MCF 10A (cell line): Measurements from ENCODE around the gene PXK. TPM values are rescaled to one million over a fixed set of nuclear protein-coding genes. Genes with fewer than 3 reads are reported as not detected.

Experiments
- BruUV-seq: library from RNA; stranded (reverse); fragments of 400-500 nt; replicated peaks from 2 replicates; lab custom pipeline; 2021; lab: Mats Ljungman, UMichigan
- CTCF ChIA-PET: fragments of 300-600 bp; sonication (Branson Sonifier 250); formaldehyde crosslinking; extraction: SDS; loops from one replicate; lab custom pipeline; 2021; ENCODE audit warnings: antibody characterized with exemption, inconsistent platforms; lab: Yijun Ruan, JAX
- POLR2A ChIA-PET: fragments of 300-600, 350-650 bp; sonication (Branson Sonifier 250); formaldehyde crosslinking; extraction: SDS; loops from one replicate; lab custom pipeline; 2020; ENCODE audit warnings: antibody characterized with exemption, inconsistent platforms; lab: Yijun Ruan, JAX
- DNase-seq: peaks from one replicate; pipeline ENCODE4 v3.0.0-alpha.2; 2018; ENCODE audit not compliant: unreplicated experiment
- H3K27ac Mint-ChIP-seq: one replicate; pipeline ENCODE4 v1.8.0; 2022; ENCODE audit warnings: mild to moderate bottlenecking, low read depth, mixed read lengths; ENCODE audit not compliant: unreplicated experiment
- H3K27me3 Mint-ChIP-seq: one replicate; pipeline ENCODE4 v1.8.0; 2022; ENCODE audit warnings: mixed read lengths; ENCODE audit not compliant: insufficient read depth, unreplicated experiment
- H3K36me3 Mint-ChIP-seq: one replicate; pipeline ENCODE4 v1.8.0; 2022; ENCODE audit warnings: mild to moderate bottlenecking, moderate library complexity, mixed read lengths; ENCODE audit not compliant: insufficient read depth, unreplicated experiment
- H3K4me1 Mint-ChIP-seq: one replicate; pipeline ENCODE4 v1.8.0; 2022; ENCODE audit warnings: mixed read lengths; ENCODE audit not compliant: insufficient read depth, unreplicated experiment
- H3K4me3 Mint-ChIP-seq: one replicate; pipeline ENCODE4 v1.8.0; 2022; ENCODE audit warnings: mild to moderate bottlenecking, moderate library complexity, mixed read lengths; ENCODE audit not compliant: unreplicated experiment
- H3K9me3 Mint-ChIP-seq: one replicate; pipeline ENCODE4 v1.8.0; 2022; ENCODE audit warnings: mixed read lengths; ENCODE audit not compliant: unreplicated experiment
- intact Hi-C: fragments of 100-400 bp; cut with micrococcal nuclease; formaldehyde crosslinking; loops from 2 replicates; pipeline ENCODE4 v1.14.1; 2022
- total RNA-seq: library from RNA; stranded (reverse); gene quantifications from 2 replicates; pipeline ENCODE4 v1.2.3, GENCODE V29; 2022
- TF ChIP-seq, protein P1 (sequence below): fragments of 200-600 bp; IDR thresholded peaks from one replicate; pipeline ENCODE4 v1.8.0; 2022; ENCODE audit warnings: antibody characterized with exemption, mild to moderate bottlenecking; ENCODE audit not compliant: unreplicated experiment

Gene PXK
- total RNA-seq, 1 experiment from 2014 or later = 62.2 TPM

DNA sequence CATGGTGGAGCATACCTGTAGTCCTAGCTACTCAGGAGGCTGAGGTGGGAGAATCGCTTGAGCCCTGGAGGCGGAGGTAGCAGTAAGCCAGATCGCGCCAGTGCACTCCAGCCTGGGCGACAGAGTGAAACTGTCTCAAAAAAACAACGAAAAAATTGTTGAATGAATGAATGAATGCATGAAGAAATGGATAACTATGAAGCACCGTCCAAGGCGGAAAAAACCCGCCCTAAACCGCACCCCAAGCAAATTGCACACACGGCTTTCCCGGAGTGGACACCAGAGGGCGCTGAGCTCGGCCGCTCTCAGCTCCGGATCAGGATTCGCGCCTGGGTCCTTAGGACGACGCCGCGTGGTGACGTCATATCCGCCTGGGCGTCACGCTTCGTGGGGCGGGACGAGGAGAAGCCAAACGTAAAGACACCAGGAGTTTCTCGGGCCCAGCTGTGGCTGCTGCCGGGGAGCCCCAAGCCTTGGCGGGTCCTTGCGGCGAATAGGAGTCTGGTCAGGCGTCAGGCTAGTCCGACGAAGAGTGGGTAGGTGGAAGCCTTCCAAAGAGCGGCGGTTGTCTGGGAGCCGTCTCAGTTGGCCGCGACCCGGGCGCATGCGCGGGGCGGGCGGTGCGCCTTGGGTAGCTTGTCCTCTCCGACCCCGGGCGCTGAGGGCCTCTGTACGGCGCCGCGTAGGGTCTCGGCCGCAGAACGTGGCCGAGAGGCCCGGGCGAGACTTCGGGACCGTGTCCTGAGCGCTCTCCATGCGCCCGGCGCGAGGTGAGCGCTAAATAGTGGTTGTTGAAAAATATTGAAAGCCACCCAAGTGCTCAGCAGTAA is 26.6 kb upstream of the PXK start, which contains the start of the genes HTD2 and RPP14:
Gene HTD2 (plus strand): TSS at position 639 of the 830 bp plus-strand sequence. CDS start 11,094 bp downstream, outside the sequence.
Gene RPP14 (plus strand): TSS at position 364 of the 830 bp plus-strand sequence. CDS start 4,085 bp downstream, outside the sequence.
- Mint-ChIP-seq H3K4me3 (peak within 1 kb of the TSS; percentile 96), H3K9me3 (no peaks in the 10 kb centered on the region), H3K4me1 (no peaks in the 10 kb centered on the region), H3K36me3 (peaks cover 40% of the 10 kb centered on the region), H3K27me3 (peaks cover 8% of the 10 kb centered on the region), H3K27ac (peak within 1 kb of the TSS; percentile 99)
- ChIA-PET POLR2A (interaction anchor here (0.6 to 3.4 kb wide), 39 partner anchors 10 to 396 kb away, joined by 3 to 54 read pairs (median 4); partner anchors contain the start of genes ABHD6, ACOX2, KCTD6 and PDHB), CTCF (interaction anchor here (0.6 to 4.3 kb wide), 72 partner anchors 9 to 1574 kb away, joined by 3 to 46 read pairs (median 4); partner anchors contain the start of genes FLNB and KCTD6)
- intact Hi-C loops = loop anchor here (2.0 to 10.0 kb wide), 2 partner anchors 325 to 351 kb away; no protein-coding TSS in a partner anchor
- TF ChIP-seq, protein P1, sequence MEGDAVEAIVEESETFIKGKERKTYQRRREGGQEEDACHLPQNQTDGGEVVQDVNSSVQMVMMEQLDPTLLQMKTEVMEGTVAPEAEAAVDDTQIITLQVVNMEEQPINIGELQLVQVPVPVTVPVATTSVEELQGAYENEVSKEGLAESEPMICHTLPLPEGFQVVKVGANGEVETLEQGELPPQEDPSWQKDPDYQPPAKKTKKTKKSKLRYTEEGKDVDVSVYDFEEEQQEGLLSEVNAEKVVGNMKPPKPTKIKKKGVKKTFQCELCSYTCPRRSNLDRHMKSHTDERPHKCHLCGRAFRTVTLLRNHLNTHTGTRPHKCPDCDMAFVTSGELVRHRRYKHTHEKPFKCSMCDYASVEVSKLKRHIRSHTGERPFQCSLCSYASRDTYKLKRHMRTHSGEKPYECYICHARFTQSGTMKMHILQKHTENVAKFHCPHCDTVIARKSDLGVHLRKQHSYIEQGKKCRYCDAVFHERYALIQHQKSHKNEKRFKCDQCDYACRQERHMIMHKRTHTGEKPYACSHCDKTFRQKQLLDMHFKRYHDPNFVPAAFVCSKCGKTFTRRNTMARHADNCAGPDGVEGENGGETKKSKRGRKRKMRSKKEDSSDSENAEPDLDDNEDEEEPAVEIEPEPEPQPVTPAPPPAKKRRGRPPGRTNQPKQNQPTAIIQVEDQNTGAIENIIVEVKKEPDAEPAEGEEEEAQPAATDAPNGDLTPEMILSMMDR = peak; percentile 66
- DNase-seq = peak; percentile 97
- TSS peak; percentile 53 for BruUV-seq

DNA sequence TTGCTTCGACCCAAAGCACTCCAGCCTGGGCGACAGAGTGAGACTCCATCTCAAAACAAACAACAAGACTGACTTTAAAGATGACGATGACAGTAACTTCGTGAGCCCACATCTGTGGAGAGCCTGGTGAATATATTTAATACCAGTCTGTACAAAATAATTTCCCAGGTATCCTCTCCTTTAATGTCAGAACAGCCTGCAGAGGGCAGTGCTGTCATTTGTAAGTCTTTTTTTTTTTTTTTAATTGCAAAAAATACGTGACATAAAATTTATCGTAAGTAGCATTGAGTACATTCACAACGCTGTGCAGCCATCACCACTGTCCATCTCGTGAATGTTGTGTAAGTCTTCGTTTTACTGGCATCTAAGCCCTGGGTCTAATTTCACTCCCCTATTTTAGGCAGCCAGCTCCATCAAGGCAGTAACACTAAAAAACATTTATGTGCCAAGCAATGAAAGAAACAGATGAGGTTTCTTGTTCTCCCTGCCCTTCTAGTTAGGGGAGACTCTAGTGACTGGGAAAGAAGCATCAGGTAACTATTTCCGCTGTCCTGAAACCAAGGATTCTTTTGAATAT is 25.0 kb upstream of the PXK start:
- CTCF ChIA-PET = interaction anchor here (0.6 to 4.3 kb wide), 43 partner anchors 9 to 323 kb away, joined by 3 to 46 read pairs (median 5); no protein-coding TSS in a partner anchor
- peak overlapping the region; percentile 96 for H3K4me3 Mint-ChIP-seq
- intact Hi-C loops = loop anchor here (1.0 to 10.0 kb wide), 4 partner anchors 107 to 353 kb away; no protein-coding TSS in a partner anchor
- no peaks in the 10 kb centered on the region for H3K9me3 Mint-ChIP-seq
- H3K4me1 Mint-ChIP-seq = no peaks in the 10 kb centered on the region
- H3K36me3 Mint-ChIP-seq = peaks cover 56% of the 10 kb centered on the region
- TF ChIP-seq, protein P1 = peak; percentile 52
- H3K27ac Mint-ChIP-seq = peak overlapping the region; percentile 99
- H3K27me3 Mint-ChIP-seq = no peaks in the 10 kb centered on the region
- POLR2A ChIA-PET = interaction anchor here (0.6 to 3.4 kb wide), 14 partner anchors 8 to 322 kb away, joined by 3 to 54 read pairs (median 4); partner anchors contain the start of genes ABHD6 and PXK
- peak; percentile 53 for DNase-seq
- BruUV-seq = no TSS peak

DNA sequence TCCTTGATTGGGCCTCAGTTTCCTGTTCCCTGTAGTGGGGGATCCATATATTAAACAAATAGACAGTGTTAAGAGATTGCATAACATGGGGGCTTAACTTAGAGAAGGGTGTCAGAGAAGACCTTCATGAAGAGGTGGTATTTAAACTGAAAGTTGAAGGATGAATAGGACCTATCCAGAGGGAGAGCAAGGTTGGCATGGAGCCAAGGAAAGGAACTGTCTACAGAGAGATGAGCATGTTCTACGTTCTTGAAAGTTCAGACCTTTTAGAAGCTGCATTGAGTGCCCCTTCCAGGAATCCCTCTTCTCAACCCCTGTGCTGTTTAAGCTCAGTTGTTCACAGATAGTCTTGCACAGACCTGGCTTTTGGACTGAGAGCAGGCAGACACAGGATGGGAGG is 24.0 kb upstream of the PXK start:
- POLR2A ChIA-PET = interaction anchor here (0.8 to 1.2 kb wide), 2 partner anchors 9 to 112 kb away, joined by 3 to 4 read pairs; no protein-coding TSS in a partner anchor
- Mint-ChIP-seq H3K27ac (peak overlapping the region; percentile 42), H3K4me3 (peak overlapping the region; percentile 96), H3K36me3 (peaks cover 66% of the 10 kb centered on the region), H3K27me3 (no peaks in the 10 kb centered on the region), H3K9me3 (no peaks in the 10 kb centered on the region), H3K4me1 (no peaks in the 10 kb centered on the region)
- TF ChIP-seq, protein P1 = no peak
- CTCF ChIA-PET = interaction anchor here (0.5 to 4.3 kb wide), 22 partner anchors 8 to 1313 kb away, joined by 3 to 46 read pairs (median 4); no protein-coding TSS in a partner anchor
- BruUV-seq = no TSS peak
- intact Hi-C loops = loop anchor here (10.0 kb wide), 1 partner anchor 354 kb away; no protein-coding TSS in a partner anchor
- DNase-seq = no peak
